SK-N-SH (cell line): ENCODE results near the gene PLRG1.

Source experiments
- CHD2 ChIP-seq: fragments of 150-350 bp; IDR thresholded peaks from 2 replicates; pipeline ENCODE4 v1.6.1; 2018; ENCODE audit warnings: low read length; ENCODE audit not compliant: partially characterized antibody
- POLR2AphosphoS5 ChIP-seq: IDR thresholded peaks from 2 replicates; pipeline ENCODE4 v1.6.1; 2012; ENCODE audit warnings: low read depth, low read length
- RFX5 ChIP-seq: IDR thresholded peaks from 2 replicates; pipeline ENCODE4 v1.6.1; 2012; ENCODE audit warnings: mild to moderate bottlenecking, improper control_type of control experiment, low read length
- SMC3 ChIP-seq: IDR thresholded peaks from 2 replicates; pipeline ENCODE4 v1.6.1; 2012; ENCODE audit warnings: low read depth, low read length, improper control_type of control experiment
- TAF1 ChIP-seq: IDR thresholded peaks from 2 replicates; pipeline ENCODE4 v1.6.1; 2012; ENCODE audit warnings: low read depth, mild to moderate bottlenecking, low read length, moderate library complexity, borderline replicate concordance
- TEAD4 ChIP-seq: IDR thresholded peaks from 2 replicates; pipeline ENCODE4 v1.4.0; 2012; ENCODE audit warnings: mild to moderate bottlenecking, borderline replicate concordance; ENCODE audit not compliant: insufficient read depth
- USF2 ChIP-seq: fragments of 150-350 bp; IDR thresholded peaks from 2 replicates; pipeline ENCODE4 v1.6.1; 2017; ENCODE audit warnings: antibody characterized with exemption, low read length, low read depth, borderline replicate concordance
- YY1 ChIP-seq: IDR thresholded peaks from 2 replicates; pipeline ENCODE4 v1.4.0; 2012; ENCODE audit warnings: low read depth, mild to moderate bottlenecking
- TF ChIP-seq, protein P1 (sequence below): fragments of 200-600 bp; sonication (generic); IDR thresholded peaks from 2 replicates; pipeline ENCODE4 v1.6.1; 2017; ENCODE audit warnings: antibody characterized with exemption, mild to moderate bottlenecking, moderate library complexity

DNA sequence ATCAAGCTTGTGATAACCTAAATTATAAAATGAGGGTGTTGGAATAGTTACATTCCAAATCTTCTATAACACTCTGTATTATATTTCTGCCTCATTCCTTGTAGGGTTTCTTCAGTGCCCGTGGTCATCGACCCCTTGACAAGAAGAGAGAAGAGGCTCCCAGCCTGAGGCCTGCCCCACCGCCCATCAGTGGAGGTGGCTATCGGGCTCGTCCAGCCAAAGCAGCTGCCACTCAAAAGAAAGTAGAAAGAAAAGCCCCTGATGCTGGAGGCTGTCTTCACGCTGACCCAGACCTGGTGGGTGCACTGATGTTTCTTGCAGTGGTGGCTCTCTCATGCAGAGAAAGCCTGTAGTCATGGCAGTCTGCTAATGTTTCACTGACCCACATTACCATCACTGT lies 15.5 kb upstream of the PLRG1 start:
- TF ChIP-seq, protein P1, sequence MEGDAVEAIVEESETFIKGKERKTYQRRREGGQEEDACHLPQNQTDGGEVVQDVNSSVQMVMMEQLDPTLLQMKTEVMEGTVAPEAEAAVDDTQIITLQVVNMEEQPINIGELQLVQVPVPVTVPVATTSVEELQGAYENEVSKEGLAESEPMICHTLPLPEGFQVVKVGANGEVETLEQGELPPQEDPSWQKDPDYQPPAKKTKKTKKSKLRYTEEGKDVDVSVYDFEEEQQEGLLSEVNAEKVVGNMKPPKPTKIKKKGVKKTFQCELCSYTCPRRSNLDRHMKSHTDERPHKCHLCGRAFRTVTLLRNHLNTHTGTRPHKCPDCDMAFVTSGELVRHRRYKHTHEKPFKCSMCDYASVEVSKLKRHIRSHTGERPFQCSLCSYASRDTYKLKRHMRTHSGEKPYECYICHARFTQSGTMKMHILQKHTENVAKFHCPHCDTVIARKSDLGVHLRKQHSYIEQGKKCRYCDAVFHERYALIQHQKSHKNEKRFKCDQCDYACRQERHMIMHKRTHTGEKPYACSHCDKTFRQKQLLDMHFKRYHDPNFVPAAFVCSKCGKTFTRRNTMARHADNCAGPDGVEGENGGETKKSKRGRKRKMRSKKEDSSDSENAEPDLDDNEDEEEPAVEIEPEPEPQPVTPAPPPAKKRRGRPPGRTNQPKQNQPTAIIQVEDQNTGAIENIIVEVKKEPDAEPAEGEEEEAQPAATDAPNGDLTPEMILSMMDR: no peak
- TF ChIP-seq YY1 (no peak), CHD2 (no peak), RFX5 (no peak), TEAD4 (no peak), USF2 (no peak), POLR2AphosphoS5 (no peak), SMC3 (no peak), TAF1 (no peak)
